Breast epithelium (tissue), 4 donors: ENCODE results near the gene SLC4A11. TPM values are rescaled to one million over a fixed set of nuclear protein-coding genes. Genes with fewer than 3 reads are reported as not detected.
A peak's percentile ranks its signal among the peaks of the same experiment; 100 is the strongest.

Source experiments
- DNase-seq, 2 donors: peaks; one replicate each; pipeline ENCODE4 v3.0.0-alpha.2; 2019; ENCODE audit warnings: low spot score in 2 of 2
- H3K27ac ChIP-seq, 2 donors: fragments of 200-600 bp; sonication (generic) in 1 of 2; one replicate each; pipeline ENCODE4 v1.5.1; 2016 to 2019; ENCODE audit warnings: mild to moderate bottlenecking in 1 of 2
- H3K27me3 ChIP-seq, 2 donors: fragments of 200-600 bp; sonication (generic) in 1 of 2; one replicate each; pipeline versions ENCODE4 v1.5.1 to v1.6.0; 2017 to 2019; ENCODE audit warnings: control low read depth in 1 of 2, mild to moderate bottlenecking in 1 of 2
- H3K36me3 ChIP-seq: fragments of 200-600 bp; one replicate; pipeline ENCODE4 v1.5.1; 2019
- H3K4me1 ChIP-seq, 2 donors: fragments of 200-600 bp; sonication (generic); one replicate each; pipeline ENCODE4 v1.5.1; 2016 to 2019; ENCODE audit warnings: control low read depth in 1 of 2
- H3K4me3 ChIP-seq, 3 donors: fragments of 200-600 bp; sonication (generic); 1 replicate in 2 of 3; 2 replicates in 1 of 3; pipeline ENCODE4 v1.5.1; 2016 to 2019; ENCODE audit warnings: mild to moderate bottlenecking in 3 of 3, moderate library complexity in 2 of 3
- H3K9me3 ChIP-seq, 2 donors: fragments of 200-600 bp; sonication (generic) in 1 of 2; one replicate each; pipeline ENCODE4 v1.5.1; 2016 to 2019; ENCODE audit warnings: control low read depth in 1 of 2
- POLR2A ChIP-seq: fragments of 450-650 bp; IDR thresholded peaks from one replicate; pipeline ENCODE4 v1.6.1; 2016; ENCODE audit warnings: antibody characterized with exemption, mild to moderate bottlenecking, moderate library complexity
- POLR2AphosphoS5 ChIP-seq, 3 donors: sonication (generic); formaldehyde crosslinking; IDR thresholded peaks; one replicate each; pipeline ENCODE4 v1.6.1; 2017; ENCODE audit warnings: antibody characterized with exemption in 3 of 3
- intact Hi-C: fragments of 100-400 bp; cut with DNase I; formaldehyde crosslinking; loops from one replicate; pipeline ENCODE4 v1.15.1; 2023; ENCODE audit warnings: low total_unique reads
- total RNA-seq, 3 donors: library from RNA; depleted of rRNA; stranded (reverse); fragments of >200 nt; gene quantifications; one replicate each; pipeline ENCODE4 v1.1.0, GENCODE V29; 2016
- TF ChIP-seq, protein P1 (sequence below), 3 donors: fragments of 450-650 bp; IDR thresholded peaks; one replicate each; pipeline ENCODE4 v1.5.1; 2016 to 2017; ENCODE audit warnings: antibody characterized with exemption in 3 of 3, mild to moderate bottlenecking in 3 of 3, moderate library complexity in 3 of 3

Gene SLC4A11
- total RNA-seq, 3 donors from 2014 or later: 0.48 to 4.9 (median 3.1) TPM

DNA sequence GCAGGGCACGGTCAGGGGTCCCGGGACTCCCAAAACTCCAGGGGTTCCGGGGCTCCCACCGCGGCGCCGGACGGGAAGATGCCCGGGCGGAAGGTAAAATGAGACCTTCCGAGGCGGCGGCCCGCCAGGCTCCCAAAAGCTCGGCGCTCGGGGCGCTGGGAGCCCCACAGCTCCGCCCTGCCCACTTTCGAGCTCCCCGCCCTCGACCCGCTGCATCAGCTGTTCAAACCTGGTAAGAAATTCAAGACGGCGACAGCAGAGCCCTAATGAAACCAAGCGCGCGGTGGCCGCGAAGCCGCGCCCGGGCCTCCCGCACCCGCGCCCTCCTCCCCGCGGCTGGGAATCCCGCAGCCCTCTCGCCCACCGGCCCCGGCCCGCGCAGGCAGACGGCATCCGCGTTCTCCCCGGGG is 369 bp downstream of the SLC4A11 start:
- TF ChIP-seq, protein P1, sequence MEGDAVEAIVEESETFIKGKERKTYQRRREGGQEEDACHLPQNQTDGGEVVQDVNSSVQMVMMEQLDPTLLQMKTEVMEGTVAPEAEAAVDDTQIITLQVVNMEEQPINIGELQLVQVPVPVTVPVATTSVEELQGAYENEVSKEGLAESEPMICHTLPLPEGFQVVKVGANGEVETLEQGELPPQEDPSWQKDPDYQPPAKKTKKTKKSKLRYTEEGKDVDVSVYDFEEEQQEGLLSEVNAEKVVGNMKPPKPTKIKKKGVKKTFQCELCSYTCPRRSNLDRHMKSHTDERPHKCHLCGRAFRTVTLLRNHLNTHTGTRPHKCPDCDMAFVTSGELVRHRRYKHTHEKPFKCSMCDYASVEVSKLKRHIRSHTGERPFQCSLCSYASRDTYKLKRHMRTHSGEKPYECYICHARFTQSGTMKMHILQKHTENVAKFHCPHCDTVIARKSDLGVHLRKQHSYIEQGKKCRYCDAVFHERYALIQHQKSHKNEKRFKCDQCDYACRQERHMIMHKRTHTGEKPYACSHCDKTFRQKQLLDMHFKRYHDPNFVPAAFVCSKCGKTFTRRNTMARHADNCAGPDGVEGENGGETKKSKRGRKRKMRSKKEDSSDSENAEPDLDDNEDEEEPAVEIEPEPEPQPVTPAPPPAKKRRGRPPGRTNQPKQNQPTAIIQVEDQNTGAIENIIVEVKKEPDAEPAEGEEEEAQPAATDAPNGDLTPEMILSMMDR (IDR thresholded peaks at IDR 0.05): no peak
- no peak for TF ChIP-seq POLR2A
- TF ChIP-seq POLR2AphosphoS5 (IDR thresholded peaks at IDR 0.05): no peak
- Histone ChIP-seq H3K36me3 (no peaks in the 10 kb centered on the region), H3K4me3 (peak overlapping the region; percentile 62 to 96 (median 81)), H3K27me3 (peaks cover 4 to 10% of the 10 kb centered on the region in 2 donors), H3K9me3 (no peaks in the 10 kb centered on the region), H3K27ac (no peak overlapping the region), H3K4me1 (peaks cover 0 to 4% of the 10 kb centered on the region in 2 donors)
- DNase-seq: no peak
- intact Hi-C loops: no loop called here

GRCh38 chr20:3237958-3238615 is 903 bp downstream of the SLC4A11 start:
- TF ChIP-seq POLR2AphosphoS5 (IDR thresholded peaks at IDR 0.05) (no peak), POLR2A (no peak)
- TF ChIP-seq, protein P1 (IDR thresholded peaks at IDR 0.05): no peak
- Histone ChIP-seq H3K9me3 (no peaks in the 10 kb centered on the region), H3K4me1 (peaks cover 0 to 4% of the 10 kb centered on the region in 2 donors), H3K36me3 (no peaks in the 10 kb centered on the region), H3K27ac (no peak overlapping the region), H3K4me3 (peak overlapping the region; percentile 62 to 96 (median 81)), H3K27me3 (peaks cover 4 to 10% of the 10 kb centered on the region in 2 donors)
- no peak for DNase-seq
- intact Hi-C loops: no loop called here

DNA sequence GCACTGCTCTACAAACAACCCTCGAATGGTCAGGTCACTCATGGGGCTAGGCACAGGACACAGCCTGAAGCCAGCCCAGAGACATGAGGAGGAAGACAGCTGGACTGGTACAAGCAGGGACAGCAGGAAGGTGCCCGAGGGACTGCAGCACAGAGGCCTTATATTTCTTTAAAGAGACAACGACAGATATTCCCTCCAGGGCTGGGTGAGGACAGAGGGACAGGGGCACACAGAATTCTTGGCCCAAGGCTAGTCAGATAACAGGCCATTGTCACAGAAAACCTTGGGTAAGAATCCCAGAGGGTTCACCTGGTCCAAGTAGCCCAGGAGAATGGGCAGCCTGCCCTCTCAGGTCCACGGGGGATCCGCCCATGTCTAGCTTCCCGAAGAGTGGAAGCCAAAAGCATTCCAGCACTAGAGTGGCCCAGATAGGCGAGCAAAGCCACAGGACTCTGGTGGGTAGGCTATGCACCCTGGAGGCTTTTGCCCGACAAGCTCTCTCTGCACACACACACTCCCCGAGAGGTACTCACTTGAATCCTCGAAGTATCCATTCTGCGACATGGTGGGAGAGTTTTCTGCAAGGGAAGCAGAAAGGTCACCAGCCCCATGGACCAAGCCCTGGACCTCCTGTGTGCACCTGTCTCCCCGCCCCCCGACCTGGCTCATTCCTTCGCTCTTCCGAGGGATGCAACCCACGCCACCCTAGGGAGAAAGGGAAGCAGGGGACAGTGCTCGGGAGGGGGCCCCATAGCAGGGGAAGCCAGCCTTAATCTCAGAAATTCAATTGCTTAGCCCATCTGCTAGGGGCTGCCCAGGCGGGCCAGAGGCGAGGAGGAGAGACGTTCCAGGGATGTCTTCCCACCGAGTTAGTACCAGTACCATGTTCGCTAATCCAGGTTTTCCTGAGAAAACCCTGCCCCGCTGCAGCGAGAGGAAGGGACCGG is 1.7 kb downstream of the SLC4A11 start:
- Histone ChIP-seq H3K27ac (no peak overlapping the region), H3K36me3 (no peaks in the 10 kb centered on the region), H3K4me1 (peaks cover 0 to 4% of the 10 kb centered on the region in 2 donors), H3K4me3 (peak overlapping the region in 2 of 3 donors; percentile 81 to 96), H3K27me3 (peaks cover 4 to 10% of the 10 kb centered on the region in 2 donors), H3K9me3 (no peaks in the 10 kb centered on the region)
- TF ChIP-seq POLR2A: no peak
- TF ChIP-seq, protein P1 (IDR thresholded peaks at IDR 0.05): no peak
- TF ChIP-seq POLR2AphosphoS5 (IDR thresholded peaks at IDR 0.05): no peak
- DNase-seq: no peak
- intact Hi-C loops: no loop called here

DNA sequence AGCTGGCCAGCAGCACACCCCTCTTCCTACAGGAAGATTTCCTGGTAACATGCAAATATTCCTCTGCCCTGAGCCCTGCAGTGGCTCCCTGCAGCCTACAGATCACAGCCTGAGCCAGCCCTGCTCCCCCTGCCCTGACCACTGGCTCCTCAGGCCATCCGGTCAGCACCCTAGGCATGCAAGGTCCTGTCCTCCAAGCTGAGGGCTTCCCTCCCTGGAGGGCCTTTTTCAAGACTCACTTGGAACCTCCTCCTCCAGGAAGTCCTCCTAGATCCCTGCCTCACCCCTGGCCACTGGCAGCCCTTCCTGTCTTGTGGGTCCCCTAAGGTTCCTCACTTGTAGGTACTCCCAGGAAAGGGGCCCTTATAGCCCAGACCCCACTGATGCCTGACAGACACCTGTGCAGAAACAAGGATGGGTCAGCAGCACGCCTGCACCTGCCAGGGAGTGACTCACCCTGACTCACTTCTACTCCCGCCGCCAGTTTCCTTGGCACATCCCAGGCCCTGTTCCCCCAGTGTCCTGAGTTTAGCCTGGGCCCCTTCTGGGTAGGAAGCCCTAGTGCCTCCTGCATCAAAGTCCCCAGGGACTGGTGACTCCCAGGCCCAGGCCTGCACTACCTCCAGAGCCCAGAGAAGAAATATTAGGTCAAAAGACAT is 3.2 kb downstream of the SLC4A11 start:
- intact Hi-C loops: no loop called here
- Histone ChIP-seq H3K4me3 (no peak overlapping the region), H3K27me3 (peaks cover 4 to 10% of the 10 kb centered on the region in 2 donors), H3K36me3 (no peaks in the 10 kb centered on the region), H3K9me3 (no peaks in the 10 kb centered on the region), H3K4me1 (peaks cover 0 to 4% of the 10 kb centered on the region in 2 donors), H3K27ac (no peak overlapping the region)
- TF ChIP-seq POLR2A (no peak), POLR2AphosphoS5 (IDR thresholded peaks at IDR 0.05) (no peak)
- TF ChIP-seq, protein P1 (IDR thresholded peaks at IDR 0.05): no peak
- DNase-seq: no peak
